DMS114 treated with DMSO at 0.1 percent for 48 hours (cell line): Measurements from ENCODE around the gene TNFSF8.
A peak's percentile ranks its signal among the peaks of the same experiment; 100 is the strongest.

Experiments used
- DNase-seq: peaks from one replicate; lab custom pipeline; 2025; ENCODE audit not compliant: unreplicated experiment; lab: John Stamatoyannopoulos, UW

Gene TNFSF8

DNA sequence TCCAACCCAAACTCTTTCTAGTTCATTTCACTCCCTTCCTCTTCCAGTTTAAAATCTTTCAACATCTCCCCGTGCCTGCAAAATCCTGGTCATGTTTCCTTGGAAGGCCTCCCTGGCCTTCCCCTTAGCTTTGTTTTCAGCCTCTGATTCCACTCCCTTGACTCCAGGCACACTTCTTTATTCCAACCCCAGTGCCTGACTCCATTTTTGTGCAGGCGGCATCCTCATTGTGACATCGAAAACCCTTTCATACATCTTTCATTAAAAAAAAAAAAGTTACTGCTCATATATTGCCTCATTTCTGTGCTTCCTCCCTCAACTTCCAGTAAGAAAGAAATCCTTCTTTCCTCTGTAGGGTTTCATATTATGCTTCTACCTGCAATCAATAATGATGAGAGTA lies 7.1 kb upstream of the TNFSF8 start:
- DNase-seq = no peak

DNA sequence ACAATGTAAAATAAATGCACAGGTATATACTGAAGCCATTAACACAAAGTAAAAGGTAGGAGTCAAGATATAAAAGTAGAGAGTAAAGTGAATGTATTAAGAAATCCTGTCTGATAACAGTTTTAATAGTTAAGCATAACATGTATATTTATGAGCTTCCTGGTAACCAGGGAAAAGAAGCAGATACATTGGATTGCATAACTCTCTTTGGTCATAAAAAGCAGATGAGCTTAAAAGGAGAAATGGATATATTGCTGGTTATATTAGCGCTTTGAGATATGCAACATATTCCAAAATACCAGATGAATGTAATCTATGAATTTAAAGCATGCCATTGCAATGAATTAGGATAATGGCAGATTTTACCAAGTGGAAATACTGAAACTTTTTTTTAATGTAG lies 6.2 kb upstream of the TNFSF8 start:
- no peak for DNase-seq

GRCh38 chr9:114935119-114935518 lies 4.7 kb upstream of the TNFSF8 start:
- DNase-seq = no peak

DNA sequence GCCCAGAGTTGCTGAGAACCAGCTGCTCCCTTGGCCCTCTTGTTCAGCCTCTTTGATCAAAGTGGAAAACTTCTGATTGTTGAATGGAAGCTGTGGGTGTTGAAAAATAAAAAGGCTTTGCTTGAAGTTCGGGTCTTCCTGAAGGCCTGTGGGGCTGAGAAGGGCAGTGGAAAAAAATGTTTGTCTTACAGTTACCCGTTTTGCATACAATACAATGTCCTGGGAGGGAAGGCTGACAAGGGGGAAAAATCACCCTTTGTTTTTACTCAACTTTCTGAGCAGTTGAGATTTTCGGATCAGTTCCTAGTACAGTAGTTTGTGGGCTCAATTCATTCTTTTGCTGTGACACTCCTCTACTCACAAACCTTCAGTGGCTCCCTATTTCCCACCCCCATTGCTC lies 2.1 kb upstream of the TNFSF8 start:
- no peak for DNase-seq

- no peak for DNase-seq
Observed at GRCh38 chr9:114931407-114931806, 1.0 kb upstream of the TNFSF8 start.

GRCh38 chr9:114929201-114929600 lies 1.2 kb downstream of the TNFSF8 start:
- no peak for DNase-seq

DNA sequence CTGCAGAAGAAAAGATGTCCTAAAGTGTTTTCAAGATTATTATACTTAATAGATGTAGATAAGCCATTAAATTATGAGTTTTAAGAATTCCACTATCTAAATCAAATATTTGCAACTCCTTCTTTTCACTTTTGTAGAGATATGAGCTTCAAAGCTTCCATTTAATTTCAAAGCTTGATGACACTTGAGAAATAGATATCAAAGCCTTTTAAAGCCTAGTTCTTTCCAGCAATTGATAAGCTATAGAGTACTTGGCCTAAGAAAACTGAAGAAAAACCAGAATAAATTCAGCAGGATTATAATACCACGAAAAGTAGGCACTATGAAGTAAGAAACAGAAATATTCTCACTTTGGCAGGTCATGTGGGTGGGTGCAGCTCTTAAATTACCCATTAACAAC lies 1.7 kb downstream of the TNFSF8 start:
- no peak for DNase-seq

- DNase-seq = no peak
Observed at GRCh38 chr9:114928136-114928535, 2.3 kb downstream of the TNFSF8 start.

GRCh38 chr9:114925672-114926071 lies 4.7 kb downstream of the TNFSF8 start:
- no peak for DNase-seq

GRCh38 chr9:114925039-114925438 lies 5.4 kb downstream of the TNFSF8 start:
- no peak for DNase-seq

DNA sequence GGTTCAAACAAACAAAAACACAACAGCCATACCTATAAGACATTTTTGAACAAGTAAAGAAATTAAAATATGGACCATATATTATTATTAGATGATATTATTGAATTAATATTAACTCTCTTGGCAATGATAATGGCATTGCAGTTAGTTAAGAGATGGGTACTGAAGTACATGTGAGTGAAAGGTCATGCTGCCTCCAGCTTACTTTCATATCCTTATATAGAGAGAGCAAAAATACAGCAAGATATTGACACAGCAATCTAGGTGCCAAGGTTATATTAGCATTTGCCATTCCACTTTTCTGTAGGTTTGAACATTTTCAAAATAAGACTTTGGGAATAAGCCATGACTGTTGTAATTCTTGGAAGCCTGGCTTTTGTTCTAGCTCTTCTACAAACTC lies 6.1 kb downstream of the TNFSF8 start:
- DNase-seq = no peak

DNA sequence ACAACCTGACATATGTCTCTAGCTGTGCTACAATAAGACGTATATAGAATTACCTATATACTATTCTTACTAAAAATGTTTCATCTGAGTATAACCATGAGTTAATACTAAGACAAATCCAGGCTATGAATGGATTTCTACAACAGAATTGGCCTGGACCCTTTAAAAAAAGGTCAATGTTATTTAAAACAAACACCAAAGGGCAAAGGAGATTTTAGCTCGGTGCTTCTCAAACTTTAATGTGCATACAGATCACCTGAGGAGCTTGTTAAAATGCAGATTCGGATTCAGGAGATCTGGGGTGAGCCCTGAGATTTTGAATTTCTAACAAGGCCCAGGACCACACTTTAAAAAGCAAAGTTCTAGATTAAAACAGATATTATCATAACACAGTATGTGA lies 6.5 kb downstream of the TNFSF8 start:
- no peak for DNase-seq

DNA sequence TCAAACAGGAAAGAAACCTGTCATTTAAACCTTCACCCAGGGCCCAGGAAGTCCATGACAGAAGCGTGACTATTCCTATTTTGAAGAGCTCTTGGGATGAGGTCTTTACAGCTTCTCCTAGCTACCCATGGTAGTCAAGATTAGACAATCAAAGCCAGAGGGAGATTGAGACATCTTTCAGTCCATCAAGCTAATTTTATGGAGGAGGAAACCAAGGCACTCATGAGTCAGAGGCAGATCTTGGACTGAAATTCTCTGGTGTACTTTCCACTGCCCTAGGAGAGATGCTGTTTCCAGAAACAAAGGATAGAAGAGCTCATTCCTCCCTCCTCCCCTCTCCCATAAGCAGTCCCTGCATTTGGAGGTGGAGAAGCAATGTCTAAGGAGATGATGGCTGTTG lies 9.2 kb downstream of the TNFSF8 start:
- no peak for DNase-seq

GRCh38 chr9:114919611-114920010 lies 10.8 kb downstream of the TNFSF8 start:
- no peak for DNase-seq

GRCh38 chr9:114916481-114916880 lies 13.9 kb downstream of the TNFSF8 start:
- no peak for DNase-seq

DNA sequence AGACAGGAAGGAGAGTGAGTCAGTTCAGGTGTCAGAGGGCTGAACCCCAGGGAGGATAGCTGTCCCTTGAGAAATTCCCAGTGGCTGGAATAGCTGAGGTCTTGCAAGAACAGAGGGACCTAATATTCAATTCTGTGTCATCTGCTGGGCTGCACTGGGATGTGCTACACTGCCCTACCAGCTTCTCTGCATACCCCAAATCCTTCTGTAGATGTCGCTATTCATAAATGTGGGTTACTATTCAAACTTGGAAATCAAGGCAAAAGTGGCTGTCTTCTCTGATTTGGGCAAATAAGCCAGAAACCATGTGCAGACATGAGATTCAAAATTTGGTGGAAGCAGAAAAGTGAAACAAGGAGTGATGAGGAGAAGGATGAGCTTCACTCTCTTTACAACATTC lies 16.3 kb downstream of the TNFSF8 start:
- no peak for DNase-seq

DNA sequence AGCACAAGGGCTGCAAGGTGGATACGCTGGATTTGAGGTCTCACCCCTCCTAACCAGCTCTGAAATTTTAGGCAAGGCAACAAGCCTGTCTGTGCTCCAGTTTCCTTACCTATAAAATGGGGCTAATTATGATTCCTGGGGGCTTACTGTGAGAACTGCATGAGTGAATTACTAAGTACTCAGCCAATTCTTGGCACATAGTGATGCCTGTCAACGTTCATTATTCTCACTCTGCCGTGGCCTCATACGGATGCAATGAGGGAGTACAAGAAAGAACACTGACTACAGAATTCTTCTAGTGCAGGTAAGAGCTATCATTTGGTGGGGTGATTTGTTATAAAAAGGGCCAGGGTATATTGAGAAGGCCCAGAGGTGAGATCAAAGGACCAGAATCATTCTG lies 16.7 kb downstream of the TNFSF8 start:
- no peak for DNase-seq

DNA sequence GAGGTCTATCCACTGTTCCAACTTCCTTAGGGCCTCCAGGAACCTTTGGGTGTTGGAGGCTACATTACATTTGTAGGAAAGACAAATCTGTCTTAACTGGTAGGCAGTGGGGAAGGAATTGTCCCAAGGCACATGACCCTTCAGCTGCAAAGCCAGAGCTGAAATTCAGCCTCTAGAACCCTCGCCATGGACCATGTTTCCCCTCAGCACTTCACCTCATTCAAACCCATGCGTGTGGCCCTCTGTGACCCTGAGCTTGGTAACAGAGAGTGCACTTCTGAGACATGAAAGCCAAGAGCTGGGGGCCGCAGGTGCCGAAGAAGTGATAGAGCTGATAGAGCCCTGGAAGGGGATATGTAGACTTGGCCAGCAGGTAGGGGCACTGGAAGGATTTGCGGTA lies 17.2 kb downstream of the TNFSF8 start:
- DNase-seq = no peak

GRCh38 chr9:114911167-114911821 lies 19.1 kb downstream of the TNFSF8 start:
- peak; percentile 32 for DNase-seq

GRCh38 chr9:114910541-114910940 lies 19.9 kb downstream of the TNFSF8 start:
- DNase-seq = no peak

DNA sequence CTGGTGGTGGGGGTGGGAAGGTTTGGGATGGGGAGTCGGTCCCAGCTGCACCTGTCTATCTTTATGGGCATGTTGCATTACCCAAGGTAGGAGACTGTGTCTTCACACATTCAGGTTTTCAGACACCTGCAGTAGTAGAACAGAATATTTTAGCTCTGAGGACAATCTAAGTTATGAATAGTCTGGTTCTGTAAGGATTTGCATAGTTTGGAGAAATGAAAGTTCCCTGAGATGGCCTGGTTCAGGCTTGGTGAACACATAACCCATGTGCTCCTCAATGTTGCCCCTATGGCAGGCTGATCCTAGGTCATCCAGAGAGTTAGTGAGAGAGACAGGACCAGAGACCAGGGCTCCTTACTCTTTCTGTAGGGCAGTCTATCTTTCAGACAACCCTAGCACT lies 20.7 kb downstream of the TNFSF8 start:
- DNase-seq = no peak

- no peak for DNase-seq
Observed at GRCh38 chr9:114908805-114909448, 21.5 kb downstream of the TNFSF8 start.

DNA sequence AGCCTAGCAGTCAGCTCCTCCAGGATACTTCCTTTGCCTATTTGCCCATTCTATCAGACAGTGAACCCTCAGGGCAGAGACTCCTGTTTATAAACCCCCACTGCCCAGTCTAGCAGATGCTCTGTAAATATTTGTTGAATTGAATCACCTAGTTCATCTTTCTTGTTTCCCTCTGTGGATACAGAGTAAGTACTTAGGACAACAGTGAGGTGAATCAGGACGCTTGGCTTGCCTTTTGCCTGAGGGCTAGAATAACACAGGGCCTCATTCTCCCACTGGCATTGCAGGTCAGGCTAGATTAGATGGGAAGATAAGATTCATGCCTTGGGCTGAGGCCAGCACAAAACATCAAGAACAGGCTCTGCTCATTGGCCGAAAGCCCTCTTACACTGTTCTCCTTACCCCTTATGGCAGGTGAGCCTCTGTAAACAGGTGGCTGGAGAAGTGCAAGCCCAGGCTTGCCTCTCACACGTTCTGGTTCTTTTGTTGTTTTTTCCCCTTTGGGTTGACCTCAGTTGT lies 22.2 kb downstream of the TNFSF8 start:
- DNase-seq = no peak
